ENCODE measurements around the gene GUCA1A. TPM values are rescaled to one million over a fixed set of nuclear protein-coding genes. Genes with fewer than 3 reads are reported as not detected.

Gene GUCA1A
- total RNA-seq, 4 donors from 2014 or later: not detected

DNA sequence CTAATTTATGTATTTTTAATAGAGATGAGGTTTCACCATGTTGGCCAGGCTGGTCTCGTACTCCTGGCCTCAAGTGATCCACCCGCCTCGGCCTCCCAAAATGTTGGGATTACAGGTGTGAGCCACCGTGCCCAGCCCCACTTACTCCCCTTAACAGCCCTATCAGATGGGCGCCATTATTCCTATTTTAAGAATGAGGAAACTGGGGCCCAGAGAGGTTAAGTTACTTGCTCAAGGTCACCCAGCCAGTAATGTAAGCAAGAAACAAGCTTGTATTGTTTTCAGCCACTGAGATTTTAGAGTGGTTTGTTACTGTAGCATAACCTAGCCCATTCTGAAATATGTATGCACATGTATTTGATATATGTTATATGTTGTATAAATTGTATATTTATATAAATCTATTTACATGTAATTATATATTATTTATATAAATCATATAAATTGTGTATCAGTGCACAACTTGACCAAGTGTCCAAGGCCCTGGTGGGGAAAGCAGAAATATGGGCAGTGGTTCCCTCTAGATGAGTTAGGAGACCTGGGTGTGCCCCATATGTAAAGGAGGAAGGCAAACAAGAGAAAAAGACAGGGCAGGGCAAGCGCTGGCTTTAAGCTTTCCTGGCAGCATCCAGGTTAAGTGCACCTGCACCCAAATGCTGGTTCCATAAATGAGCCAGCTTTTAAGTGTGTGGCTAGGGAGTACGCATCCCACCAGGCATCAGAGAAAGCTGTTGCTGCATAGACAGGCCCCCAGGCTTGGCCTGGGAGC is 1.2 kb upstream of the GUCA1A start:
- H3K4me1 ChIP-seq: no peaks in the 10 kb centered on the region
- no peak for DNase-seq
- no peaks in the 10 kb centered on the region for H3K27me3 ChIP-seq
- intact Hi-C loops (cut with DNase I; ENCODE audit: low total_unique reads): no loop called here
- H3K36me3 ChIP-seq: no peaks in the 10 kb centered on the region
- no peak overlapping the region for H3K27ac ChIP-seq
- TF ChIP-seq, protein P1, sequence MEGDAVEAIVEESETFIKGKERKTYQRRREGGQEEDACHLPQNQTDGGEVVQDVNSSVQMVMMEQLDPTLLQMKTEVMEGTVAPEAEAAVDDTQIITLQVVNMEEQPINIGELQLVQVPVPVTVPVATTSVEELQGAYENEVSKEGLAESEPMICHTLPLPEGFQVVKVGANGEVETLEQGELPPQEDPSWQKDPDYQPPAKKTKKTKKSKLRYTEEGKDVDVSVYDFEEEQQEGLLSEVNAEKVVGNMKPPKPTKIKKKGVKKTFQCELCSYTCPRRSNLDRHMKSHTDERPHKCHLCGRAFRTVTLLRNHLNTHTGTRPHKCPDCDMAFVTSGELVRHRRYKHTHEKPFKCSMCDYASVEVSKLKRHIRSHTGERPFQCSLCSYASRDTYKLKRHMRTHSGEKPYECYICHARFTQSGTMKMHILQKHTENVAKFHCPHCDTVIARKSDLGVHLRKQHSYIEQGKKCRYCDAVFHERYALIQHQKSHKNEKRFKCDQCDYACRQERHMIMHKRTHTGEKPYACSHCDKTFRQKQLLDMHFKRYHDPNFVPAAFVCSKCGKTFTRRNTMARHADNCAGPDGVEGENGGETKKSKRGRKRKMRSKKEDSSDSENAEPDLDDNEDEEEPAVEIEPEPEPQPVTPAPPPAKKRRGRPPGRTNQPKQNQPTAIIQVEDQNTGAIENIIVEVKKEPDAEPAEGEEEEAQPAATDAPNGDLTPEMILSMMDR (IDR thresholded peaks at IDR 0.05): no peak
- no peak for TF ChIP-seq POLR2A (IDR thresholded peaks at IDR 0.05)
- no peak for TF ChIP-seq EP300 (IDR thresholded peaks at IDR 0.05; ENCODE audit: low read depth)
- TF ChIP-seq POLR2AphosphoS5 (IDR thresholded peaks at IDR 0.05): no peak
- WGBS, 2 donors (ENCODE audit: low coverage in 1 of 2): 73 to 76% methylated on average over 2 to 7 of the region's 7 CpGs
- in situ Hi-C loops (cut with MboI; ENCODE audit: low pct_ligation_motif_present in 1 of 4, low pct_unique_long_range_greater_than_20kb in 1 of 4, low sequenced_read_pairs in 3 of 4): no loop called here
- H3K9me3 ChIP-seq: no peaks in the 10 kb centered on the region
- no peak overlapping the region for H3K4me3 ChIP-seq

DNA sequence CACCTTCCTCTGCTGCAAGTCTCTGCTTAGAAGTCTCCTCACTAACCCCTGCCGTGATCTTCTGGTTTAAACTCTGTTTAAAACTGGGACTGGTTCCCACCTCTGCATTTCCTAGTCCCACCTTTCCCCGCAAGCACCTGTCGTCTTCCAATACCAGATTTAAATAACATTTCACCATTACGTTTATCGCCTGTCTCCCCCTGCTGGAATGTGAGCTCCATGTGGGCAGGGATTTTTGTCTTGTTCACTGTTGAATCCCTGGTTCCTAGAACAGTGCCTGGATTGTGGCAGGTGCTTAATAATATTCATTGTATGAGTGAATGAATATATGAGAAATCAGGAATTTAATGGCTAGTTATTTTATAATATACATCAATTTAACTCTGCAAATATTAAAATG is 2.7 kb downstream of the GUCA1A start:
- no peak overlapping the region for H3K27ac ChIP-seq
- in situ Hi-C loops (cut with MboI; ENCODE audit: low pct_ligation_motif_present in 1 of 4, low pct_unique_long_range_greater_than_20kb in 1 of 4, low sequenced_read_pairs in 3 of 4) (no loop called here), intact Hi-C loops (cut with DNase I; ENCODE audit: low total_unique reads) (no loop called here)
- DNase-seq: no peak
- WGBS, 2 donors (ENCODE audit: low coverage in 1 of 2): 78 to 80% methylated on average over 3 to 5 of the region's 5 CpGs
- H3K9me3 ChIP-seq: no peaks in the 10 kb centered on the region
- no peaks in the 10 kb centered on the region for H3K4me1 ChIP-seq
- H3K27me3 ChIP-seq: no peaks in the 10 kb centered on the region
- TF ChIP-seq POLR2AphosphoS5 (IDR thresholded peaks at IDR 0.05): no peak
- TF ChIP-seq, protein P1 (IDR thresholded peaks at IDR 0.05): no peak
- no peak for TF ChIP-seq EP300 (IDR thresholded peaks at IDR 0.05; ENCODE audit: low read depth)
- TF ChIP-seq POLR2A (IDR thresholded peaks at IDR 0.05): no peak
- H3K36me3 ChIP-seq: no peaks in the 10 kb centered on the region
- H3K4me3 ChIP-seq: no peak overlapping the region

DNA sequence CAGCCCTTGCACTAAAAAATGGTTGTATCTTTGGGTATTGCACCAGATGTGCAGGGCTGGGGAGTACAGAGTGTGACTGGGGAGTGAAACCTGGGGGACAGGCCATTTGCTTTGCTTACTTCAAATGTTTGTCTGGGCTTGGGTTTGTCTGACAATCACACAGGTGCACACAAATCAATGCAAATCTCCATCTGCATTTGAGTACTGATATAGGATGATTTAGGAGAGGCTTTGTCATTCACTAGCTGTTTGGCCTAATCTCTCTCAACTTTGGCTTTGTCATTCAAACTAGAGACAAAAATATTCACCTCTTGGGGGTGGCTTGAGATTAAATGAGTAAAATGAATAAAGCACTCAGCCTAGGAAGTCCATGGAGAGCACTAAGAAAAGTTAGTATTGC is 3.8 kb downstream of the GUCA1A start:
- TF ChIP-seq EP300 (IDR thresholded peaks at IDR 0.05; ENCODE audit: low read depth) (no peak), POLR2AphosphoS5 (IDR thresholded peaks at IDR 0.05) (no peak), POLR2A (IDR thresholded peaks at IDR 0.05) (no peak)
- TF ChIP-seq, protein P1 (IDR thresholded peaks at IDR 0.05): no peak
- no peaks in the 10 kb centered on the region for H3K36me3 ChIP-seq
- intact Hi-C loops (cut with DNase I; ENCODE audit: low total_unique reads): no loop called here
- no peak for DNase-seq
- in situ Hi-C loops (cut with MboI; ENCODE audit: low pct_ligation_motif_present in 1 of 4, low pct_unique_long_range_greater_than_20kb in 1 of 4, low sequenced_read_pairs in 3 of 4): no loop called here
- no peaks in the 10 kb centered on the region for H3K27me3 ChIP-seq
- no peak overlapping the region for H3K27ac ChIP-seq
- no peak overlapping the region for H3K4me3 ChIP-seq
- no peaks in the 10 kb centered on the region for H3K9me3 ChIP-seq
- H3K4me1 ChIP-seq: no peaks in the 10 kb centered on the region

DNA sequence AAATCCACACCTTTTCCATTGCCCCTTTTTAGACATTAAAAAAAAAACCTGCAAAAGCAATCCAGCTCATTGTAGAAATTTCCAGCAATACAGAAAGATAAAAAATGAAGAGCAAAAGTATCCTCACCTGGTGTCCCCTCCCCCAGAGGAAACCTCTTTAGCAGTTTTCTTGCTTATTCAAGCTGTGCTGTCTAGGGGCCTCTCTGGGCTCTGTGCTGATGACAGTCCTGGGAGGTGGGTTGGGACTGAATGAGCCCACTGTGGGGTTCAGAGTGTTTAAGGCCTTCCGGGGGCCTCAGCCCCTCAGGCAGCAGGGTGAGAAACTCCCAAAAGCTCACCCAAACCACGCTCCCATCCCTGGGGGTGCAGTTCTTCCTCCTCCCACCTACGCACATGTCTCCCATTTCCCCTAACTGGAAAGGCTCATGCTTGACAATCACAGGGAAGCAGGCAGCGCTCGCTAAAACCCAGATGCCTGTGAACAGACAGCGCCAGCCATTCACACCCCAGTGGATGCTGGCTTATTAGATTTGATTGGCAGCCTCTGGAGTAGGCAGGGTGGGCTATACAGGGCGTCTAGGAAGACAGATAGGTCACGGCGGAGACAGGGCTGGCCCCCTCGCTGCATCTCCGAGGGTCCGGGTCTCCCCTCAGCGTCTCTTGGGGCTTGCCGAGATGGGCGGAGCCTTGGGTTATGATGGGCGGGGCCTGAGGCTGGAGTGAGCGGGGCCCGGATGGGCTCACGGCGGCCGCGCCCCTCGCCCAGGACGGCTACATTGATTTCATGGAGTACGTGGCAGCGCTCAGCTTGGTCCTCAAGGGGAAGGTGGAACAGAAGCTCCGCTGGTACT is 4.6 kb downstream of the GUCA1A start:
- Histone ChIP-seq H3K4me1 (no peaks in the 10 kb centered on the region), H3K9me3 (no peaks in the 10 kb centered on the region), H3K27me3 (no peaks in the 10 kb centered on the region), H3K36me3 (no peaks in the 10 kb centered on the region), H3K4me3 (no peak overlapping the region), H3K27ac (no peak overlapping the region)
- DNase-seq: no peak
- in situ Hi-C loops (cut with MboI; ENCODE audit: low pct_ligation_motif_present in 1 of 4, low pct_unique_long_range_greater_than_20kb in 1 of 4, low sequenced_read_pairs in 3 of 4) (no loop called here), intact Hi-C loops (cut with DNase I; ENCODE audit: low total_unique reads) (no loop called here)
- no peak for TF ChIP-seq POLR2AphosphoS5 (IDR thresholded peaks at IDR 0.05)
- TF ChIP-seq, protein P1 (IDR thresholded peaks at IDR 0.05): no peak
- TF ChIP-seq POLR2A (IDR thresholded peaks at IDR 0.05): no peak
- 56% methylated on average over 27 of the region's 27 CpGs; no CpG with 5 or more reads in 1 of the 2 donors for WGBS, 2 donors (ENCODE audit: low coverage in 1 of 2)

Data from transverse colon (tissue), 4 donors.